HG03442 (cell line): ENCODE data around the gene DHX36.

Experiments
- ATAC-seq: cut with Tn5 transposase; IDR thresholded peaks from one replicate; pipeline ENCODE4 v1.9.1; 2021; ENCODE audit warnings: mild to moderate bottlenecking, moderate library complexity; ENCODE audit not compliant: unreplicated experiment

Gene DHX36

GRCh38 chr3:154294016-154294415 is 30.3 kb downstream of the DHX36 start:
- no peak for ATAC-seq

GRCh38 chr3:154290187-154290586 is 34.1 kb downstream of the DHX36 start:
- ATAC-seq: no peak

GRCh38 chr3:154285221-154285620 is 39.1 kb downstream of the DHX36 start:
- ATAC-seq: no peak

GRCh38 chr3:154280161-154280560 is 44.1 kb downstream of the DHX36 start:
- ATAC-seq: no peak

- no peak for ATAC-seq
Measured at GRCh38 chr3:154275965-154276364, 48.3 kb downstream of the DHX36 start.

GRCh38 chr3:154275292-154275691 is 49.0 kb downstream of the DHX36 start:
- no peak for ATAC-seq

GRCh38 chr3:154274348-154274747 is 49.9 kb downstream of the DHX36 start:
- no peak for ATAC-seq

- no peak for ATAC-seq
Measured at GRCh38 chr3:154273381-154273780, 50.9 kb downstream of the DHX36 start.

- ATAC-seq: no peak
Measured at GRCh38 chr3:154254527-154254926, 69.8 kb downstream of the DHX36 start.

- ATAC-seq: peak; percentile 96
Measured at GRCh38 chr3:154252759-154253638, 71.3 kb downstream of the DHX36 start.

- ATAC-seq: no peak
Measured at GRCh38 chr3:154251610-154252009, 72.7 kb downstream of the DHX36 start.

GRCh38 chr3:154250291-154250690 is 74.0 kb downstream of the DHX36 start:
- ATAC-seq: no peak

- no peak for ATAC-seq
Measured at GRCh38 chr3:154247806-154248415, 76.4 kb downstream of the DHX36 start.

GRCh38 chr3:154244644-154245043 is 79.6 kb downstream of the DHX36 start:
- no peak for ATAC-seq

- no peak for ATAC-seq
Measured at GRCh38 chr3:154243353-154243752, 80.9 kb downstream of the DHX36 start.

GRCh38 chr3:154242766-154243165 is 81.5 kb downstream of the DHX36 start:
- ATAC-seq: no peak

- no peak for ATAC-seq
Measured at GRCh38 chr3:154241496-154241895, 82.8 kb downstream of the DHX36 start.

- no peak for ATAC-seq
Measured at GRCh38 chr3:154240235-154240634, 84.1 kb downstream of the DHX36 start.

GRCh38 chr3:154236331-154236730 is 88.0 kb downstream of the DHX36 start:
- ATAC-seq: no peak

GRCh38 chr3:154235330-154235729 is 89.0 kb downstream of the DHX36 start:
- ATAC-seq: no peak

- no peak for ATAC-seq
Measured at GRCh38 chr3:154229217-154229590, 95.1 kb downstream of the DHX36 start.

GRCh38 chr3:154228561-154229216 is 95.6 kb downstream of the DHX36 start:
- ATAC-seq: no peak
